Liver (tissue), 3 donors: ENCODE data around the gene KRTAP19-4.

Experiments
- CTCF ChIP-seq: fragments of 150-350 bp; IDR thresholded peaks from 2 replicates; pipeline ENCODE4 v1.5.1; 2017; ENCODE audit warnings: improper control_type of control experiment, low read depth, low read length; ENCODE audit not compliant: missing input control
- EGR1 ChIP-seq, 2 donors: IDR thresholded peaks; 2 replicates each; pipeline ENCODE4 v1.6.1; 2016 to 2018; ENCODE audit warnings: antibody characterized with exemption in 2 of 2, low read depth in 2 of 2
- FOXA1 ChIP-seq: IDR thresholded peaks from 2 replicates; pipeline ENCODE4 v1.6.1; 2016; ENCODE audit warnings: antibody characterized with exemption
- GABPA ChIP-seq, 2 donors: IDR thresholded peaks in 1 of 2; conservative IDR thresholded peaks in 1 of 2; 2 replicates each; pipeline ENCODE4 v1.6.1; 2016; ENCODE audit warnings: antibody characterized with exemption in 2 of 2, mild to moderate bottlenecking in 1 of 2, moderate library complexity in 1 of 2
- REST ChIP-seq: IDR thresholded peaks from 2 replicates; pipeline ENCODE4 v1.6.1; 2016; ENCODE audit warnings: antibody characterized with exemption, mild to moderate bottlenecking
- TAF1 ChIP-seq: conservative IDR thresholded peaks from 2 replicates; pipeline ENCODE4 v1.6.1; 2016; ENCODE audit warnings: antibody characterized with exemption, mild to moderate bottlenecking
- ZBTB33 ChIP-seq: IDR thresholded peaks from 2 replicates; pipeline ENCODE4 v1.6.1; 2016; ENCODE audit warnings: antibody characterized with exemption
- donor health status: healthy.
- donor health status: healthy.

- no peak for TF ChIP-seq CTCF
- TF ChIP-seq TAF1, result no peak
- TF ChIP-seq FOXA1, result no peak
- no peak for TF ChIP-seq EGR1 (IDR thresholded peaks at IDR 0.05; ENCODE audit: low read depth in 2 of 2)
- no peak for TF ChIP-seq ZBTB33
- TF ChIP-seq REST, result no peak
- TF ChIP-seq GABPA (IDR thresholded peaks at IDR 0.05 in 1 of 2, conservative IDR thresholded peaks at IDR 0.05 in 1 of 2), result no peak
These were observed 17.7 kb downstream of the KRTAP19-4 start for GRCh38 chr21:30479259-30479658.
